ENCODE data around the gene KIF13A. TPM values are rescaled to one million over a fixed set of nuclear protein-coding genes. Genes with fewer than 3 reads are reported as not detected.
A peak's percentile ranks its signal among the peaks of the same experiment; 100 is the strongest.

The KIF13A gene
- total RNA-seq, 1 donor from 2014 or later, result 43.0 TPM

GRCh38 chr6:17974570-17975368 is 12.7 kb downstream of the KIF13A start:
- intact Hi-C loops (cut with DNase I), result no loop called here
- Histone ChIP-seq H3K27ac (no peak overlapping the region), H3K27me3 (no peaks in the 10 kb centered on the region), H3K4me1 (peaks cover 35% of the 10 kb centered on the region), H3K9me3 (no peaks in the 10 kb centered on the region), H3K36me3 (no peaks in the 10 kb centered on the region), H3K4me3 (no peak overlapping the region)
- DNase-seq (ENCODE audit: extremely low spot score in 2 of 2), result no peak
- TF ChIP-seq CTCF (IDR thresholded peaks at IDR 0.05) (no peak), POLR2A (IDR thresholded peaks at IDR 0.05) (no peak), POLR2AphosphoS5 (IDR thresholded peaks at IDR 0.05; ENCODE audit: insufficient read depth in 1 of 2, low read depth in 1 of 2) (no peak)

DNA sequence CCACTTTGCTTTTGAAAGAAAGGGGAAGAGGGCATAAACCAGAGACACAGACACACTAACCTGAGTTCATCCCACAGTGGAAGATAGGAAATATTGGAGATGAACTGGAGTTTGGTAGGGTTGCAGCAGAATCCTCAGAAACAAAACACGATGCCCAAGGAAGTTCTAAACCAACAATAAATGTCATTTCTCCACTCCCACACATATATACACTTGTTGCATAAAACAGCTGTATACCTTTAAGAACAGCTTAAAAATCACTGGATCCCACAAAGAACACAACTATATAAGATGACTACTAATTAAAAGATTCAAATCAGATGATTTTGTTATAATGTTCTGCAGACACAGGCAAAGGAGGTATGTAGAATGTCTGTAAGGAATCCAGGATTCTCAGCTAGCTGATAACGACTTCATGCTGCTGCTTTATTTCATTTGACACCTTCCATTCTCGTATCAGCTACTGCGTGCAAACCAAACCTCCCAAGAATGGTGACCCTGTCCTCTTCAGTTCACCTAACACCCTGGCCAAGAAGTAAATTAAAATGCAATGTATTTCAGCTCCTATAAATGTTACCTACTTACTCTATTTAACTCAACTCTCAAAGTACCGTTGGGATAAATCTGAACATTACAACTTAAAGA is 14.3 kb downstream of the KIF13A start:
- no peaks in the 10 kb centered on the region for H3K36me3 ChIP-seq
- H3K9me3 ChIP-seq, result no peaks in the 10 kb centered on the region
- no peaks in the 10 kb centered on the region for H3K27me3 ChIP-seq
- peaks cover 49% of the 10 kb centered on the region for H3K4me1 ChIP-seq
- peak overlapping the region; percentile 51 for H3K27ac ChIP-seq
- intact Hi-C loops (cut with DNase I), result no loop called here
- no peak overlapping the region for H3K4me3 ChIP-seq
- no peak for TF ChIP-seq POLR2AphosphoS5 (IDR thresholded peaks at IDR 0.05; ENCODE audit: insufficient read depth in 1 of 2, low read depth in 1 of 2)
- no peak for TF ChIP-seq POLR2A (IDR thresholded peaks at IDR 0.05)
- no peak for TF ChIP-seq CTCF (IDR thresholded peaks at IDR 0.05)
- DNase-seq (ENCODE audit: extremely low spot score in 2 of 2), result no peak

- no peak for TF ChIP-seq CTCF (IDR thresholded peaks at IDR 0.05)
- TF ChIP-seq POLR2A (IDR thresholded peaks at IDR 0.05), result no peak
- TF ChIP-seq POLR2AphosphoS5 (IDR thresholded peaks at IDR 0.05; ENCODE audit: insufficient read depth in 1 of 2, low read depth in 1 of 2), result no peak
- Histone ChIP-seq H3K4me3 (peak overlapping the region in 1 of 2 donors; percentile 5), H3K36me3 (no peaks in the 10 kb centered on the region), H3K27ac (peak overlapping the region; percentile 51), H3K9me3 (no peaks in the 10 kb centered on the region), H3K4me1 (peaks cover 53% of the 10 kb centered on the region), H3K27me3 (no peaks in the 10 kb centered on the region)
- intact Hi-C loops (cut with DNase I), result no loop called here
- no peak for DNase-seq (ENCODE audit: extremely low spot score in 2 of 2)
Measured at GRCh38 chr6:17972074-17972952, 15.1 kb downstream of the KIF13A start.

- intact Hi-C loops (cut with DNase I), result no loop called here
- Histone ChIP-seq H3K27ac (peak overlapping the region; percentile 44), H3K27me3 (no peaks in the 10 kb centered on the region), H3K9me3 (no peaks in the 10 kb centered on the region), H3K4me1 (peaks cover 53% of the 10 kb centered on the region), H3K36me3 (no peaks in the 10 kb centered on the region), H3K4me3 (peak overlapping the region in 1 of 2 donors; percentile 5)
- DNase-seq (ENCODE audit: extremely low spot score in 2 of 2), result no peak
- TF ChIP-seq CTCF (IDR thresholded peaks at IDR 0.05) (no peak), POLR2A (IDR thresholded peaks at IDR 0.05) (no peak), POLR2AphosphoS5 (IDR thresholded peaks at IDR 0.05; ENCODE audit: insufficient read depth in 1 of 2, low read depth in 1 of 2) (no peak)
Measured at GRCh38 chr6:17971128-17972073, 16.0 kb downstream of the KIF13A start.

All from vagina (tissue), 2 donors.